ENCODE data around the gene UNC5CL. TPM values are rescaled to one million over a fixed set of nuclear protein-coding genes. Genes with fewer than 3 reads are reported as not detected.
A peak's percentile ranks its signal among the peaks of the same experiment; 100 is the strongest.

The UNC5CL gene
- total and polyA plus RNA-seq, 2 of the 4 experiments (the other 2 are of a cell fraction), result not detected

- Histone ChIP-seq H3K23ac (ENCODE audit: low read depth, low read length) (no peak overlapping the region), H2BK120ac (ENCODE audit: low read depth, low read length) (no peak overlapping the region), H3K4me3 (ENCODE audit: insufficient read depth, low read depth, low read length) (no peak overlapping the region), H3K4me2 (ENCODE audit: low read depth, low read length) (no peak overlapping the region), H2BK15ac (ENCODE audit: low read depth, low read length) (no peak overlapping the region), H4K91ac (ENCODE audit: insufficient read depth, low read depth, low read length) (no peak overlapping the region), H2AFZ (replicated peaks; ENCODE audit: low read length, poor library complexity) (no peak overlapping the region), H3K36me3 (ENCODE audit: control insufficient read depth, insufficient read depth, low read length) (no peaks in the 10 kb centered on the region), H3K9me3 (ENCODE audit: control insufficient read depth, insufficient read depth, low read length) (no peaks in the 10 kb centered on the region; the same call in 1 of the 2 replicates), H3K18ac (ENCODE audit: low read depth, low read length) (no peak overlapping the region), H2AK9ac (replicated peaks; ENCODE audit: low read depth, low read length, poor library complexity) (no peak overlapping the region), H3K56ac (ENCODE audit: extremely low read depth, insufficient read depth, low read length) (no peak overlapping the region), H3K79me1 (ENCODE audit: low read depth in 1 of 2, low read length in 2 of 2) (no peaks in the 10 kb centered on the region), H3K9me1 (ENCODE audit: insufficient read depth, low read length) (no peaks in the 10 kb centered on the region), H4K20me1 (ENCODE audit: insufficient read depth, low read length) (no peaks in the 10 kb centered on the region), H3K4me1 (ENCODE audit: control insufficient read depth, insufficient read depth, low read length) (no peaks in the 10 kb centered on the region; the same call in 1 of the 2 replicates), H4K8ac (ENCODE audit: low read depth in 2 of 2, low read length in 2 of 2) (no peak overlapping the region), H3K27me3 (ENCODE audit: control insufficient read depth, insufficient read depth, low read length) (peaks cover 32% of the 10 kb centered on the region), H2BK5ac (ENCODE audit: low read depth, low read length, poor library complexity, severe bottlenecking) (no peak overlapping the region), H4K5ac (ENCODE audit: low read depth, low read length) (no peak overlapping the region), H3K4ac (ENCODE audit: low read depth, low read length) (no peak overlapping the region), H3K14ac (replicated peaks; ENCODE audit: low read depth, low read length) (no peak overlapping the region), H2AK5ac (ENCODE audit: low read depth, low read length) (no peak overlapping the region), H2BK20ac (ENCODE audit: low read depth, low read length) (no peak overlapping the region), H3K27ac (ENCODE audit: insufficient read depth, low read length) (no peak overlapping the region), H3K9ac (ENCODE audit: low read depth, low read length) (no peak overlapping the region)
- dilution Hi-C loops (cut with HindIII; ENCODE audit: low sequenced_read_pairs, unreplicated experiment) (no loop called here), intact Hi-C loops (cut with micrococcal nuclease) (no loop called here), in situ Hi-C loops (cut with MboI; ENCODE audit: low sequenced_read_pairs) (no loop called here)
- DNase-seq, result no peak
- TF ChIP-seq RCOR1 (IDR thresholded peaks at IDR 0.05; ENCODE audit: insufficient replicate concordance, low read length) (no peak), CTCF (conservative IDR thresholded peaks at IDR 0.05; ENCODE audit: low read depth, low read length) (0 out of 2 replicates have a peak, but pooled peaks have one; percentile 9)
- WGBS, 2 experiments (ENCODE audit: extremely low coverage in 2 of 2, insufficient read length in 1 of 2), result no CpG with 5 or more reads among the region's 4 CpGs
- no TSS peak for BruUV-seq (replicated peaks)
- CTCF ChIA-PET, result interaction anchor here (1.0 to 1.4 kb wide), 2 partner anchors 19 to 96 kb away, joined by 3 read pairs; no protein-coding TSS in a partner anchor
- ATAC-seq (ENCODE audit: low read depth), result no peak
- POLR2A ChIA-PET (ENCODE audit: unreplicated experiment), result no interaction called here
Observed at GRCh38 chr6:40990301-40990700, 48.7 kb downstream of the UNC5CL start.

All from IMR-90 (cell line).